ENCODE results near the gene ASB4.
A peak's percentile ranks its signal among the peaks of the same experiment; 100 is the strongest.

Gene ASB4

DNA sequence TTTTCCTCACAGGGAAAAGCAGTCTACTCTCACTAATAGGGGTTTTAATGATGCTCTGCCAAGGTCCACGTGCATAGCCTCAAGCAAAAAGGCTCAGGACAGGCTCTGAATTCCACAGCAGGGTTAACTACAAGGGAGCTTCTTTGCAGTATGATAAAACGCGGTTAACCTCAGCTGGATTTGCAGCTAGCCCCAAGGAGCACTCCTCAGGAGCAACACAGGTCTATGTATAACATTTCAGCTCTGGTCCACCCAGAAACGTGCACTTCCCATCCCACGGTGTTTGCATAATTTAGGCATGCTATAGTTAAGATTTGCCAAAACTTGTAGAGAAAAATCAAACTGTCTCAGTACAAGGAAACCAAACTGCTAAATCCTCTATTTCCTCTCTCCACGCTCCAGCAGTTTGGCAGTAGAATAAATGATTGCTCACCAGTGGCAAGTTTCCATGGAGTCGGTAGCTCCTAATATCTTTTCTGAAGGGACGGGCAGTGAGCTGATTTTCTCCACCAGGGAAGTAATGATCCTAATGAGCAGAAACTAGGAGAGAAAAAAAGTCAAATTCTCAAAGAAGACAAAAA, 13.1 kb upstream of the ASB4 start:
- H3K9me3 Mint-ChIP-seq, result no peaks in the 10 kb centered on the region
- H3K27ac Mint-ChIP-seq, result no peak overlapping the region
- H3K4me1 Mint-ChIP-seq (ENCODE audit: low read depth), result peaks cover 14% of the 10 kb centered on the region
- H3K36me3 Mint-ChIP-seq (ENCODE audit: low read depth), result no peaks in the 10 kb centered on the region
- H3K27me3 Mint-ChIP-seq, result peaks cover 5% of the 10 kb centered on the region
- no peak overlapping the region for H3K4me3 Mint-ChIP-seq
- DNase-seq, result no peak

DNA sequence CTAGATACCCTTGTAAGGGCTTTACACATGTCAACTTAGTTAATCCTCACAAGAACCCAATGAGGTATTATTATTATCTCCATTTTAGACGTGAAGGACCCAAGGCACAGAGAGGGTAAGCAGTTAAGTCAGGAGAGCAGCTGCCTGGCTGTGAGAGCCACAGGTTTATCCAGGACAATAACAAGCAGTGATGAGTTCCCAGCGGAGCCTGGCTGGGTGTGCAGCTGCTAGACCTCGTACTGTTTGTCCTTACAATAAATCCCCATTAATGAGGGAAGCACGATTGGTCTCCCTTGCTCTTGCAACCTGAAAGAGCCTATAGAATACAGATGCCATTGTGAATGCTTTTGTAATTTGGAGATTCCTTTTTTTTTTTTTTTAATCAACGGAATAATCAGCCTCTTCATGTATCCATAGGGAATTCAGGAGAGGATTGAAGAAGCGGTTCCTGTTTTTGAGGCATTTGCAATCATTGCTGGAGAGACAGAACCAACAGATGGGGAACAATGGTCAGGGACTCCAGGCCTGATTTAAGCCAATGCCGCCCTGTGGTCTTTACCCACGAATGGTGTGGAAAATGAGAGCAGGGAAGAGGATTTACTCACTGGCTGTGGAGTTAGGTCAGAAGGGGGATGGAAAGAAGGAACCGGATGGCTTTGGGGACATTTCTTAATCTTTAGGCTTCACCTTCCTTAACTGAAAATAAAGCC, 12.3 kb upstream of the ASB4 start:
- H3K9me3 Mint-ChIP-seq, result no peaks in the 10 kb centered on the region
- DNase-seq, result no peak
- H3K36me3 Mint-ChIP-seq (ENCODE audit: low read depth), result no peaks in the 10 kb centered on the region
- H3K4me1 Mint-ChIP-seq (ENCODE audit: low read depth), result peaks cover 14% of the 10 kb centered on the region
- no peak overlapping the region for H3K4me3 Mint-ChIP-seq
- no peak overlapping the region for H3K27ac Mint-ChIP-seq
- peaks cover 12% of the 10 kb centered on the region for H3K27me3 Mint-ChIP-seq

DNA sequence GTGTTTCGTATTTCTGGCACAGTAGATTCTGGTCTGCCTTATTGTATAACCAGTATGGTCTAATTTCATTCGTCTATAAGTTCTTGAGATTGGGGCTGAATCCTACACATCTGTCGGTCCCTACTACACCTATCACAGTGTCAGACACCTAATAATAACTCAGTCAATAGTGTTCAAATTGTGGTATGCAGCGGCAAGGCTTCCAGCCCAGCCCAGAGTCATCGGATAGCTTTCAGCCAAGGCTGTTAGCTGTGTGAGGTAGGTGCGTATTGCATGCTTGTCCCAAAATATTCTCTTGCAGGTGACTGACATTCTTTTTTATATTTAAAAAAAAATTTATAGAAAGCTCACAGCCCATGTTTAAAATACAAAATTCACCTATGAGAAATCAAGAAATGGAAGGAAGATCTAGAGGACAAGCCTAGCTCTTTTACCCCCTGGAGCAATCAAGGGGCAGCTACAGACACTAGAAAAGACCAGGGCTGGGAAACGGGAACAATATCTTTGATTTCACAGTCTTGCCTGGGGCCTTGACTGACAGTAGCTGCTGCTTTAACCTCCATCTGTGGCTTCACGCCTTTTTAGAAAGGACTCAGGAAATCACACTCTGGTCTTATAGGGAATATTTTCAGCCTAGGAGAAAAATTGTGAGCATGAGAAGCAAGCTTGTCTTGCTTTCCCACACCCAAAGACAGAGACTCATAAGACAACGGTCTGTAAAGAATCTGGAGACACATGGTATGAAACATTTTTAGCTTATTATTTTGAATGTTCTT, 9.5 kb upstream of the ASB4 start:
- H3K4me3 Mint-ChIP-seq, result no peak overlapping the region
- H3K36me3 Mint-ChIP-seq (ENCODE audit: low read depth), result no peaks in the 10 kb centered on the region
- H3K4me1 Mint-ChIP-seq (ENCODE audit: low read depth), result no peaks in the 10 kb centered on the region
- H3K27ac Mint-ChIP-seq, result no peak overlapping the region
- no peaks in the 10 kb centered on the region for H3K9me3 Mint-ChIP-seq
- H3K27me3 Mint-ChIP-seq, result peaks cover 18% of the 10 kb centered on the region
- DNase-seq, result no peak

DNA sequence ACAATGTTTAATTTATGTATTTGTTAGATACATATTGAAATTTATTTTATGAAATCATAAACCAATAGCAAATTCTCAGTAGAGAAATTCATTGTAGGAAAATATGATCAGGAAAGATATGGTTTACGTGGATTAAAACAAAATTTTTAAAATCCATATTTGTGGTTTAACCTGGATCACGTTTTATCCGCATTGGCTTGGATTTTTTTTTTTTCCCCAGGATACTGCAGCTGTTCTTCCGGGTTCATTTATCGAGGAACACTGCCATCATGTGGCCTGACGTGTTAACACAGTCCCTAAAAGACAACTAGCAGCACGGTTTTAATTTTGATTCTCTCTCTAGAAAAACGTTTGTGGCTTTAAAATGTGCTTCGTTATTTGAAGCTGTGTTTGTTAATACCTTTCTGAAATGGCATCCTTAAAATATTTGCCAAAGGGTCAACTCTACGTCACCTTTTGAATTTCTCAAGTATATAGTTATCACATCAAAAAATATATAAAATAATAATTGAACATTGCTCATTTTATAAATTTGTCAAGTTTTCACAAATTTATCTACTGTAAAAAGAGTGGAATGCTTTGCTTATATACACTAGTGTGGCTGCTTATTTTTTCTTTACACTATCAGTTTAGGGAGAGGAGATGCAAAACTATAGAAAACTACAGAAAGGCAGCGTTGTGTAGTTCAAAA, 8.7 kb upstream of the ASB4 start:
- peak; percentile 34 for DNase-seq
- no peaks in the 10 kb centered on the region for H3K4me1 Mint-ChIP-seq (ENCODE audit: low read depth)
- H3K9me3 Mint-ChIP-seq, result no peaks in the 10 kb centered on the region
- H3K36me3 Mint-ChIP-seq (ENCODE audit: low read depth), result no peaks in the 10 kb centered on the region
- peaks cover 18% of the 10 kb centered on the region for H3K27me3 Mint-ChIP-seq
- H3K27ac Mint-ChIP-seq, result no peak overlapping the region
- no peak overlapping the region for H3K4me3 Mint-ChIP-seq

DNA sequence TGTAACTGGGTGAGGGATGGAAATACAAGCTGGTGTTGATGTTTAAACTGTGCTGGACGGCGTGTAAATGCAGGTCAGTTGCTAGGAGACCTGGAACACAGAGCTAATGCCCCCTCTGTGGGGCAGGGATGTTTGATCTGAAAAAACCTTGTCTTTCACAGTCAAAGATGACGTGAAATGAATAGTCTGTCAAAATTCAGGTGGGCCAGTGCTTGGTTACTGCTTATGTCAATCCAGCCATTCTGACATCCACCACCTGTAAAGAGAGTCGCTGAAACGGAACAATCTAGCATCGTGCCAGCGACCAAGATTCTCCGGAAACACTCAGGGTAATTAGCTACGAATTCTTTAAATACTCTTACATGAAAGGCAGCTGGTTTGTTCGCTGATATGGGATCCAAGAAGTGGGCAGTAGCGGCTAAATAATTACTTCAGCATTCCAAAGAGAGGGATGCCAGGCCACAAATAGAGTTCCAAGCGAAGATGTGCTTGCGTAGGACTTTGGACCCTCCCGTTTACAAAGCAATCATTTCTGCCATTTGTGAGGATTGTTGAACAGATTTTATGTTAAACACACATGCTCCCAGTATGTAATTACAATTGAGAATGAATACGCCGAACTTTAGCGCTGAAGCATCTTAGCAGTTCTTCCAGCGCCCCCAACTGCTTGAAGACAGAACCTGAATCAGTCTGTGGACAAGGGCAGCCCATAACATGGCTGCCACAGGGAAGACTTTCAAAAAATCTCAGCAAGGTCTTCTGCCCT, 7.3 kb upstream of the ASB4 start:
- Mint-ChIP-seq H3K9me3 (no peaks in the 10 kb centered on the region), H3K27ac (no peak overlapping the region), H3K27me3 (peaks cover 21% of the 10 kb centered on the region), H3K4me3 (no peak overlapping the region), H3K36me3 (ENCODE audit: low read depth) (no peaks in the 10 kb centered on the region), H3K4me1 (ENCODE audit: low read depth) (no peaks in the 10 kb centered on the region)
- no peak for DNase-seq

DNA sequence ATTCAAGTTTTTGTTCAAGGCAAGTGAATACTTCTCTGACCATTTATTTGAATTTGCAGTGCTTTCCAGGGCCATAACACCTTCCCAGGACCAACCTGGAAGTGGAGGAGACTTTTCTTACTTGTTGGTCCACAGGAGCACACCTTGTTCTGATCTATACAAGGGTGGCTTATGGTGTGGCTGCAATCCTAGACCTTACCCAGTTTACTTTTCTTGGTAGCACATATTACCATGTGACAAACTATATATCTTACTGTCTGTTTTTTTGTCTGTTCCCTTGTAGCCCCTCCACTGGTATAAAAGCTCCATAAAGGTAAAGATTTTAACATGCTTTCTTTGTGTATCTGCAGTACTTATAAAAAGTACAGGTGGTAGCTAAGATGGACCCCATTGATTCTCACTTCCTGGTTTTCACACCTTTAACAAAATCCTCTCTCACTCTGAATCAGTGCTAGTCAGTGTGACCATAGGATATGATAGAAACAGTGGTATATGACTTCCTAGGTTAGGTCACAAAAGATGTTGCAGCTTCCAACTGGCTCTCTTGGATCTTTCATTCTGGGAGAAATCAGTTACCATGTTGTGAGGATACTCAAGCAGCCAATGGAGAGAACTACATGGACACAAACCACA, 5.6 kb upstream of the ASB4 start:
- no peak overlapping the region for H3K4me3 Mint-ChIP-seq
- peaks cover 23% of the 10 kb centered on the region for H3K27me3 Mint-ChIP-seq
- DNase-seq, result no peak
- no peaks in the 10 kb centered on the region for H3K9me3 Mint-ChIP-seq
- H3K36me3 Mint-ChIP-seq (ENCODE audit: low read depth), result no peaks in the 10 kb centered on the region
- no peaks in the 10 kb centered on the region for H3K4me1 Mint-ChIP-seq (ENCODE audit: low read depth)
- H3K27ac Mint-ChIP-seq, result no peak overlapping the region

DNA sequence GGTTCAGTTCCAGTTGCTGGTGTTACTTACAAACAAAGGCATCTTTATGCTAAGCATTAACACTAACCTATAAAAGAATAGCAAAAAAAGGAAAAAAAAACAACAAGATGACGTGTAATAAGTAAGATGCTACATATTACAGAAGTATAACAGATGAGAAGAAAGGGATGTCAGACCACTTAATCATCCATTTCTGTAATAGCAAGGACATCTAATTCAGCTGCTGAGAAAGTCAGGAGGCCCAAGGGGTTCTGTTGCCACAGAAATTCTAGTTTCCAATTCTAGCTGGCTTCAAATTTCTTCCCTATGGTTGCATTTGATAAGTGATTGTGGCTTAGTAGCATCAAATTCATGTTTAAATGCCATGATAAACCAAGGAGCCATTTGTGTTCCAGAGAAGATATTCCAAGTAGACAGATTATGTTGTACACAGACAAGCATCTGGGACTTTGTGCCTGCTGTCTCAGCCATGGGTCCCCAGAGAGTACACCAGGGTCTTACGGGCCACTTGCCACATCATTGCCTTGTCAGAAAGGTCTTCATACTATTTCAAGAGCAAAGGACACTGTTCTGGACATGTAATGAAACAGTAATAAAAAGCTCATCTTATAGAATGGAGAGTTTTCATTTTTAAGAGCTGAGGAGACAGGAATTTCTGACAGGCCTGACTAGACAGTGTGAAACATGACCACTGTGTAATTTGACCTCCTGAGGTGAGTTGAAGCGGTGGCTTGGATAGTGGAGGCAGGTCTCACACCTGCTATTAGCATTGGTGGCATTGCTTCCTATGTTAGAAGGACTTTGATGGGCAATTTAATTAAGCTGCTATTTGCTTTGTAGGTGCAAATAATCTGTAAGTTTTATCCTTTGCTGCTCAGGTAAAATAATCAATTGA, 4.2 kb upstream of the ASB4 start:
- DNase-seq, result no peak
- Mint-ChIP-seq H3K9me3 (no peaks in the 10 kb centered on the region), H3K4me1 (ENCODE audit: low read depth) (no peaks in the 10 kb centered on the region), H3K27me3 (peaks cover 23% of the 10 kb centered on the region), H3K4me3 (no peak overlapping the region), H3K27ac (no peak overlapping the region), H3K36me3 (ENCODE audit: low read depth) (no peaks in the 10 kb centered on the region)

DNA sequence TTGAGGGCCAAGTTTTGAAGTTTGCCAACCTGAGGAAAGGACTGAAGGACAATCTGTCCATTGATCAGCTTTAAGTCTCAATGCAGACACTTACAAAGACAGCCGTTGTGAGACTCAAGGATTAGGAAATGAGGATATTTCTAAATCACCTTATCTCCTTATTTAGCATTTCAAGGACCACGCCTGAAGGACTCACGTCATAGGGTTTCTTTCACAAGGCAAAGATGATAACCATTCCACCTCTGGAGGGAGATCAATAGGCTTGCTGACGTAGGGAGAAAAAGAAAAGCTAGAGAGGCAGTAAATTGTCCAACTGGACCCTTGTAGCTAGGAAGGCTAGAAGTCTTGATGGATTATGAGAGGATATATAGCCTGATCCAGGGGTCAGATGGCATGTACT, 3.3 kb upstream of the ASB4 start:
- no peaks in the 10 kb centered on the region for H3K4me1 Mint-ChIP-seq (ENCODE audit: low read depth)
- H3K27me3 Mint-ChIP-seq, result peaks cover 21% of the 10 kb centered on the region
- no peaks in the 10 kb centered on the region for H3K36me3 Mint-ChIP-seq (ENCODE audit: low read depth)
- no peaks in the 10 kb centered on the region for H3K9me3 Mint-ChIP-seq
- no peak for DNase-seq
- H3K4me3 Mint-ChIP-seq, result no peak overlapping the region
- H3K27ac Mint-ChIP-seq, result no peak overlapping the region

DNA sequence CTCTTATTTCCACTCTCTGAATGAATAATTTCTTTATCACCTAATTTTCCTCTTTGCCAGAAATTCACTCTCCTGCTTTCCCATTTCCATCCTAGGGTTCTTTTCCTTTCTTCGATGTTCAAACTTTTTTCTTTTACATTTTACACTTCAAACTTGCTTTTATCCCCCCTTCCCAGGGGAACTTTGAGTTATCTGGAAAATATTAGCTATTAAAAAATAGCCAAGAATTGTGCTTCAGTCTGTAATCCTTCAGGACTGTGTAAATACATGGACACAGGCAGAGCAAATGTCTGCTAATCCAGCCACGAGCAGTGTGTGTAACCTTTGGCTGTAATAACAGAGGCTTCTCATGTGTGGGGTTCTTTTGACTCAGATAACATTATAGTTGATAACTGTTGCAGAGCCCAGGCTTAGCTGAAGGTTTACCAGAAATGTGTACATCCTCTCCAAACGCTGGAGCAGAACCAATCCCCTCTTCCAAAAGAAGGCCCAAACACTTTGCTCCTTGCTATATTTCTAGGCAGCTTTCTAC, 4.6 kb downstream of the ASB4 start:
- Mint-ChIP-seq H3K27me3 (peaks cover 4% of the 10 kb centered on the region), H3K4me1 (ENCODE audit: low read depth) (no peaks in the 10 kb centered on the region), H3K36me3 (ENCODE audit: low read depth) (no peaks in the 10 kb centered on the region), H3K9me3 (no peaks in the 10 kb centered on the region), H3K27ac (no peak overlapping the region), H3K4me3 (no peak overlapping the region)
- DNase-seq, result no peak

DNA sequence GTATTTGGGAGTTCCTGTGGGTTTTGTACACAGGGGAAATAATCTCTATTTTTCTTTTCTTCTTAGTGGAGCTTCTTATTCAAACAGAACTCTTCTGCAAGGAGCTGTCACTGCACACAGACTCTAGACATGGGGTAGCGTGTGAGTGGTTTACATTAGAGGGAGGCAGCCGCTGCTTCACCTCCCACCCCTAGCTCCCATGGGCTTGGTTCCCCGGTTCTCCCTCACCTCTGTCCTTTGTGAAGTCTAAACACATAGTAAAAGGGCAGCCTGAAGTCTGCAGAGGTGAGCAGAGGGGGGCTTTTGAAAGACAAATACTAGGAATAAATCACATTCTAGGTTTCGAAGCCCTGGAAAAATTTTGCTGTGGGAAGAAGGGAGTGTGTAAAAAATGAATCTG, 5.5 kb downstream of the ASB4 start:
- H3K9me3 Mint-ChIP-seq, result no peaks in the 10 kb centered on the region
- peaks cover 4% of the 10 kb centered on the region for H3K27me3 Mint-ChIP-seq
- no peak for DNase-seq
- no peaks in the 10 kb centered on the region for H3K4me1 Mint-ChIP-seq (ENCODE audit: low read depth)
- no peaks in the 10 kb centered on the region for H3K36me3 Mint-ChIP-seq (ENCODE audit: low read depth)
- H3K4me3 Mint-ChIP-seq, result no peak overlapping the region
- H3K27ac Mint-ChIP-seq, result no peak overlapping the region

DNA sequence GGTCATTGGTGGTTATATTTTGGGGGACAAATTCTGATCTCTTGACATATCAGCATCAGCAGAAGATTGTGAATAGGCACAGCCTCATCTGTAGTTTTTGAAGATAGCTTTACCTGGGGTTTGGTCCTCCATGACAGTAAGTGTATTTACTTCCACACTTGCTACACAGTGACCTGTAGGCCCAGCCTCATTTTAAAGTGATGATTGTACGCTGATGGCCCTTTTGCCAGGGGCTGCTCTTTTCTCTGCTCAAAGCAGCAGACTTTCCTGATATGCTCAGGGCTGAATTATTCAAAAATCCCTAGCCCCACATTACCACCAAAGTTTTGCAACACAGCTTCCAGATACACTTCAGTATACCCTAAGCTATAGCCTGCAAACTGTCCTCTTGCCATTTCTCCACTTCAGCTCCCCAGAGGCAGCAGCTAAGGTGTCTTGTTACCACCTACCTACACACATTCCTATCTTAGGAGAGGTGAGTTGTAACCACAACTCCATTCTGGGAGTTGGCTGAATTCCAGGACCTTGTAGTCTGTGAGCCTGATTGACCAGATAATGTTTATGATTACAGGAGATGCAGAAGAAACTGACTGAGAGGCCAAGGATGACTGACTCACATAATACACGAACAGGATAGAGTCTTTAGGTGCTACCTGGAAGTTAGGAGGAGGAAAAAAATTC, 6.0 kb downstream of the ASB4 start:
- Mint-ChIP-seq H3K4me1 (ENCODE audit: low read depth) (no peaks in the 10 kb centered on the region), H3K27ac (no peak overlapping the region), H3K9me3 (no peaks in the 10 kb centered on the region), H3K4me3 (no peak overlapping the region), H3K27me3 (peaks cover 6% of the 10 kb centered on the region), H3K36me3 (ENCODE audit: low read depth) (no peaks in the 10 kb centered on the region)
- DNase-seq, result no peak

DNA sequence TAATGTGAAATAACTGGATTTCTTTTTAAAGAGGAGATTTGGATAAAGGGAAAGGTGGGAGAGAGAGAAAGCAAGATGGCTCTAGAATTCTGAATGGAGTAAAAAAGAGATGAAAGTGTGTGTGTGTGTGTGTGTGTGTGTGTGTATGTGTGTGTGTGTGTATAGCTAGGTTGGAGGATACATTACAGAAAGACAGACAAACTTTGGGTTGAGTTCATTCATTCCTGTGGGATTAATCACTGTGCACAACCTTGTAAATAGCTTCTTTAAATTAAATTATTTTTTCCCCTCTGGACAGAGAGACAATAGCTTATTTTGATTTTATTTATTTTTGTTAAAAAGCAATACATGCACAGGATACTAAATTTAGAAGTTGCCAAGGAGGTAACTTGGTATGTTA, 7.5 kb downstream of the ASB4 start:
- Mint-ChIP-seq H3K36me3 (ENCODE audit: low read depth) (no peaks in the 10 kb centered on the region), H3K27me3 (peaks cover 10% of the 10 kb centered on the region), H3K9me3 (no peaks in the 10 kb centered on the region)

More for the DNA sequence above, 7.5 kb downstream of the ASB4 start:
- Mint-ChIP-seq H3K4me3 (no peak overlapping the region), H3K4me1 (ENCODE audit: low read depth) (no peaks in the 10 kb centered on the region), H3K27ac (no peak overlapping the region)
- DNase-seq, result no peak
